ENCODE results near the gene EPHA4.

EPHA4 gene

GRCh38 chr2:221503965-221504364, 68.1 kb downstream of the EPHA4 start:
- DNase-seq (ENCODE audit: low read depth), result no peak

- DNase-seq (ENCODE audit: low read depth), result peak; percentile 49
These were observed 69.7 kb downstream of the EPHA4 start for GRCh38 chr2:221502270-221503010.

GRCh38 chr2:221501883-221502269, 70.2 kb downstream of the EPHA4 start:
- no peak for DNase-seq (ENCODE audit: low read depth)

- DNase-seq (ENCODE audit: low read depth), result peak; percentile 64
These were observed 70.8 kb downstream of the EPHA4 start for GRCh38 chr2:221501210-221501882.

GRCh38 chr2:221500501-221501209, 71.4 kb downstream of the EPHA4 start:
- DNase-seq (ENCODE audit: low read depth), result no peak

- no peak for DNase-seq (ENCODE audit: low read depth)
These were observed 76.4 kb downstream of the EPHA4 start for GRCh38 chr2:221495731-221496130.

- DNase-seq (ENCODE audit: low read depth), result no peak
These were observed 77.5 kb downstream of the EPHA4 start for GRCh38 chr2:221494556-221494955.

GRCh38 chr2:221493391-221493790, 78.7 kb downstream of the EPHA4 start:
- no peak for DNase-seq (ENCODE audit: low read depth)

GRCh38 chr2:221492636-221493035, 79.5 kb downstream of the EPHA4 start:
- peak; percentile 28 for DNase-seq (ENCODE audit: low read depth)

- DNase-seq (ENCODE audit: low read depth), result no peak
These were observed 81.5 kb downstream of the EPHA4 start for GRCh38 chr2:221490506-221491060.

GRCh38 chr2:221488136-221488807, 83.8 kb downstream of the EPHA4 start:
- no peak for DNase-seq (ENCODE audit: low read depth)

GRCh38 chr2:221486106-221486505, 86.0 kb downstream of the EPHA4 start:
- no peak for DNase-seq (ENCODE audit: low read depth)

GRCh38 chr2:221485503-221485870, 86.6 kb downstream of the EPHA4 start:
- DNase-seq (ENCODE audit: low read depth), result peak; percentile 29

GRCh38 chr2:221484761-221485502, 87.2 kb downstream of the EPHA4 start:
- no peak for DNase-seq (ENCODE audit: low read depth)

GRCh38 chr2:221482666-221483455, 89.2 kb downstream of the EPHA4 start:
- DNase-seq (ENCODE audit: low read depth), result no peak

- DNase-seq (ENCODE audit: low read depth), result no peak
These were observed 91.3 kb downstream of the EPHA4 start for GRCh38 chr2:221480821-221481220.

- peak; percentile 83 for DNase-seq (ENCODE audit: low read depth)
These were observed 91.9 kb downstream of the EPHA4 start for GRCh38 chr2:221480163-221480562.

- no peak for DNase-seq (ENCODE audit: low read depth)
These were observed 93.6 kb downstream of the EPHA4 start for GRCh38 chr2:221478485-221478863.

- peak; percentile 22 for DNase-seq (ENCODE audit: low read depth)
These were observed 94.2 kb downstream of the EPHA4 start for GRCh38 chr2:221477714-221478484.

- DNase-seq (ENCODE audit: low read depth), result no peak
These were observed 95.9 kb downstream of the EPHA4 start for GRCh38 chr2:221476195-221476594.

All from fibroblast of the conjunctiva (primary cell).